ENCODE results near the gene SUCLA2.

- TF ChIP-seq CTCF (IDR thresholded peaks at IDR 0.05) = no peak
- no peak for TF ChIP-seq EZH2 (IDR thresholded peaks at IDR 0.05; ENCODE audit: borderline replicate concordance, insufficient read depth, low read depth, low read length, poor library complexity, severe bottlenecking)
Measured at GRCh38 chr13:48040049-48040448, 39.0 kb upstream of the SUCLA2 start.
